HG03025 (cell line): Measurements from ENCODE around the gene HDC.
A peak's percentile ranks its signal among the peaks of the same experiment; 100 is the strongest.

ENCODE experiments used
- ATAC-seq: cut with Tn5 transposase; IDR thresholded peaks from one replicate; pipeline ENCODE4 v1.9.1; 2021; ENCODE audit warnings: mild to moderate bottlenecking, moderate library complexity; ENCODE audit not compliant: unreplicated experiment, low FRiP score

The HDC gene

GRCh38 chr15:50256188-50257041 lies 9.1 kb downstream of the HDC start:
- ATAC-seq: no peak

- no peak for ATAC-seq
Observed at GRCh38 chr15:50252556-50252955, 13.0 kb downstream of the HDC start.

GRCh38 chr15:50251638-50252182 lies 13.8 kb downstream of the HDC start:
- no peak for ATAC-seq

- no peak for ATAC-seq
Observed at GRCh38 chr15:50250760-50251394, 14.6 kb downstream of the HDC start.

- no peak for ATAC-seq
Observed at GRCh38 chr15:50249704-50250103, 15.8 kb downstream of the HDC start.

- no peak for ATAC-seq
Observed at GRCh38 chr15:50248994-50249582, 16.4 kb downstream of the HDC start.

GRCh38 chr15:50247819-50248655 lies 17.5 kb downstream of the HDC start:
- ATAC-seq: peak; percentile 93

GRCh38 chr15:50246631-50247030 lies 18.9 kb downstream of the HDC start:
- no peak for ATAC-seq

- no peak for ATAC-seq
Observed at GRCh38 chr15:50244959-50245624, 20.4 kb downstream of the HDC start.

GRCh38 chr15:50244153-50244552 lies 21.4 kb downstream of the HDC start:
- no peak for ATAC-seq

GRCh38 chr15:50241684-50242450 lies 23.7 kb downstream of the HDC start:
- no peak for ATAC-seq

- no peak for ATAC-seq
Observed at GRCh38 chr15:50238255-50238654, 27.3 kb downstream of the HDC start.

- no peak for ATAC-seq
Observed at GRCh38 chr15:50236433-50236832, 29.1 kb downstream of the HDC start.

GRCh38 chr15:50235794-50236193 lies 29.7 kb downstream of the HDC start:
- no peak for ATAC-seq

- ATAC-seq: no peak
Observed at GRCh38 chr15:50234764-50235163, 30.8 kb downstream of the HDC start.

GRCh38 chr15:50233192-50233736 lies 32.3 kb downstream of the HDC start:
- no peak for ATAC-seq

GRCh38 chr15:50232791-50233190 lies 32.7 kb downstream of the HDC start:
- no peak for ATAC-seq

- no peak for ATAC-seq
Observed at GRCh38 chr15:50231761-50232160, 33.8 kb downstream of the HDC start.

GRCh38 chr15:50229336-50229735 lies 36.2 kb downstream of the HDC start:
- no peak for ATAC-seq
